ENCODE measurements around the gene PADI1. TPM values are rescaled to one million over a fixed set of nuclear protein-coding genes. Genes with fewer than 3 reads are reported as not detected.

Gene PADI1
- total RNA-seq, 2 experiments from 2014 or later = not detected

DNA sequence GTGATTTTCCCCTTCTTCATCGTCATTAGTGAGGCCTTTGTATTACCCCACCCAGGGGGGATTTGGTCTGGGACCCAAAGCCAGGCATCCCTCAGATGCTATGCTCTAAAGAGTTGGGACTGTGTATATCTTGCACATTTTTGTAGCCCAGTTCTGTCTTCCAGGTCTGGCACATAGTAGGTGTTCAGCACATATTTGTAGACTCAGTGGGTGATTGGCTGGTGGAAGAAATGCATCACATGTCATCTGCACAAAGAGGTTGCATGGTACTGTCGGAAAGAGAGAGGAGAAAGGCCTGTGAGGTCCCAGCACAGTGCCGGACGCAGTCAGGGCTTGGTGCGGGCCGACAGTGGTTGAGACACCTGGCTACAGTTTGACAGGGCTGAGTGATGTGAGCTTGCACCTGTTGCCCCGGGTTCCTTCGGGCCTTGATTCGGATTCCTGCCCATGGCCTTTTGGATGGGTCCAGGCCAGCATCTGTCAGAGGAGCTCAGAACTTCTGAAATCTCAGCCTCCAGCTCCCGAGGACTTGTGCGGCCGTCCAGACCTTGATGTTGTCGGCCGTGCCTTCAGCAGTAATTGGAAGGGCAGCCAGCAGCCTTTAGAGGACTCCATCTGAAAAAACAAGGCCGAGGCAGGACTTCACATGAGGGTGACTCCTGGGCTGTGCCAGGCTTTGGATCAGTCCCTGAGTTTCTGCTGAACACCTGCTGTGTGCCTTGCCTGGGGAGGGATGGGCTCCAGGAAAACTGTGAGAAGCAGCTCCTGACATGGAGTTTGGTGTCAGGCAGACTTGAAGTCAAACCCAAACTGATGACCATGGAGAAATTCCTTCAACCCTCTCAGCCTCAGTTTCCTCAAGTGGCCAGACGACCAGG, 40.9 kb upstream of the PADI1 start:
- no peaks in the 10 kb centered on the region for H3K36me3 ChIP-seq (ENCODE audit: insufficient read depth, low read length)
- 0 out of 2 replicates have a peak, but pooled peaks cover 7% of the 10 kb centered on the region for H3K9me3 ChIP-seq (ENCODE audit: low read length)
- TF ChIP-seq, protein P1, sequence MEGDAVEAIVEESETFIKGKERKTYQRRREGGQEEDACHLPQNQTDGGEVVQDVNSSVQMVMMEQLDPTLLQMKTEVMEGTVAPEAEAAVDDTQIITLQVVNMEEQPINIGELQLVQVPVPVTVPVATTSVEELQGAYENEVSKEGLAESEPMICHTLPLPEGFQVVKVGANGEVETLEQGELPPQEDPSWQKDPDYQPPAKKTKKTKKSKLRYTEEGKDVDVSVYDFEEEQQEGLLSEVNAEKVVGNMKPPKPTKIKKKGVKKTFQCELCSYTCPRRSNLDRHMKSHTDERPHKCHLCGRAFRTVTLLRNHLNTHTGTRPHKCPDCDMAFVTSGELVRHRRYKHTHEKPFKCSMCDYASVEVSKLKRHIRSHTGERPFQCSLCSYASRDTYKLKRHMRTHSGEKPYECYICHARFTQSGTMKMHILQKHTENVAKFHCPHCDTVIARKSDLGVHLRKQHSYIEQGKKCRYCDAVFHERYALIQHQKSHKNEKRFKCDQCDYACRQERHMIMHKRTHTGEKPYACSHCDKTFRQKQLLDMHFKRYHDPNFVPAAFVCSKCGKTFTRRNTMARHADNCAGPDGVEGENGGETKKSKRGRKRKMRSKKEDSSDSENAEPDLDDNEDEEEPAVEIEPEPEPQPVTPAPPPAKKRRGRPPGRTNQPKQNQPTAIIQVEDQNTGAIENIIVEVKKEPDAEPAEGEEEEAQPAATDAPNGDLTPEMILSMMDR (conservative IDR thresholded peaks at IDR 0.05; ENCODE audit: low read length) = no peak
- TF ChIP-seq EZH2phosphoT487 (IDR thresholded peaks at IDR 0.05; ENCODE audit: borderline replicate concordance, low read depth, low read length) = no peak
- no peak for DNase-seq (ENCODE audit: low spot score)
- ChIA-PET POLR2A (no interaction called here), CTCF (ENCODE audit: unreplicated experiment) (no interaction called here)
- no peak overlapping the region for H3K27ac ChIP-seq (ENCODE audit: low read depth, low read length, poor library complexity, severe bottlenecking)
- H3K4me2 ChIP-seq (ENCODE audit: low read length) = no peak overlapping the region
- no peak overlapping the region for H2AFZ ChIP-seq (ENCODE audit: low read length)
- intact Hi-C loops (cut with micrococcal nuclease; ENCODE audit: unreplicated experiment) = no loop called here
- H3K4me1 ChIP-seq (ENCODE audit: insufficient read depth, low read length, poor library complexity, severe bottlenecking) = no peaks in the 10 kb centered on the region
- H3K9me2 ChIP-seq (ENCODE audit: insufficient read depth, low read length) = no peaks in the 10 kb centered on the region
- H3K4me3 ChIP-seq (ENCODE audit: low read depth, low read length, poor library complexity, severe bottlenecking) = no peak overlapping the region
- no TSS peak for BruUV-seq (replicated peaks)
- no peaks in the 10 kb centered on the region for H3K79me2 ChIP-seq (ENCODE audit: insufficient read depth, low read depth, low read length)
- H4K20me1 ChIP-seq (ENCODE audit: insufficient read depth, low read length) = no peaks in the 10 kb centered on the region

DNA sequence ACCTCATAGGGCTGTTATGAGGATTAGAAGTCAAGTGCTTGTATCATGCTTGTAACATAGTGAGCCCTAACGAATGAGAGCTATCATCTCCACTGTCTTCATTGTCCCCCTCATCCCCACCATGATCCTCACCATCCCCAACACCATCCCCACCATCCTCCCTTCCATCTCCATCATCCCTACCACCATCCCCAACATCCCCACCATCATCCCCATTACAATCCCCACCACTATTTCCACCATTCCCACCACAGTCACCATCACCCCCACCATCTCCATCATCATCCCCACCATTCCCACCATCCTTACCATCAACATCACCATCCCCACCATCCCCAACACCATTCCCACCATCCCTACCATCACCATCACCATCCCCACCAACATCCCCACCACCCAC, 39.1 kb upstream of the PADI1 start:
- intact Hi-C loops (cut with micrococcal nuclease; ENCODE audit: unreplicated experiment) = no loop called here
- Histone ChIP-seq H3K36me3 (ENCODE audit: insufficient read depth, low read length) (no peaks in the 10 kb centered on the region), H3K4me1 (ENCODE audit: insufficient read depth, low read length, poor library complexity, severe bottlenecking) (no peaks in the 10 kb centered on the region), H3K4me3 (ENCODE audit: low read depth, low read length, poor library complexity, severe bottlenecking) (no peak overlapping the region), H4K20me1 (ENCODE audit: insufficient read depth, low read length) (no peaks in the 10 kb centered on the region), H3K4me2 (ENCODE audit: low read length) (no peak overlapping the region), H3K9me2 (ENCODE audit: insufficient read depth, low read length) (no peaks in the 10 kb centered on the region), H3K9me3 (ENCODE audit: low read length) (0 out of 2 replicates have a peak, but pooled peaks cover 5% of the 10 kb centered on the region), H3K79me2 (ENCODE audit: insufficient read depth, low read depth, low read length) (no peaks in the 10 kb centered on the region), H3K27ac (ENCODE audit: low read depth, low read length, poor library complexity, severe bottlenecking) (no peak overlapping the region), H2AFZ (ENCODE audit: low read length) (no peak overlapping the region)
- ChIA-PET CTCF (ENCODE audit: unreplicated experiment) (no interaction called here), POLR2A (no interaction called here)
- BruUV-seq (replicated peaks) = no TSS peak
- no peak for DNase-seq (ENCODE audit: low spot score)
- TF ChIP-seq, protein P1 (conservative IDR thresholded peaks at IDR 0.05; ENCODE audit: low read length) = no peak
- no peak for TF ChIP-seq EZH2phosphoT487 (IDR thresholded peaks at IDR 0.05; ENCODE audit: borderline replicate concordance, low read depth, low read length)
